H9 (cell line): ENCODE measurements around the gene PCDHGA3. TPM values are rescaled to one million over a fixed set of nuclear protein-coding genes. Genes with fewer than 3 reads are reported as not detected.

Source experiments
- DNase-seq: peaks from one replicate; pipeline ENCODE4 v3.0.0-alpha.2; 2017
- H2AFZ ChIP-seq: one replicate; pipeline ENCODE4 v1.6.1; 2013; ENCODE audit warnings: mild to moderate bottlenecking, low read length, control low read depth, moderate library complexity
- H2AK5ac ChIP-seq: 2 replicates; pipeline ENCODE4 v1.6.1; 2013; ENCODE audit warnings: low read length, control low read depth, mixed read lengths; ENCODE audit not compliant: insufficient read length
- H2BK120ac ChIP-seq: one replicate; pipeline ENCODE4 v1.6.1; 2013; ENCODE audit warnings: low read depth, mild to moderate bottlenecking, low read length, control low read depth, inconsistent platforms; ENCODE audit not compliant: poor library complexity, severe bottlenecking
- H2BK12ac ChIP-seq: 2 replicates; pipeline ENCODE4 v1.6.1; 2013; ENCODE audit warnings: low read length, control low read depth, mixed read lengths, low read depth; ENCODE audit not compliant: insufficient read length
- H2BK15ac ChIP-seq: 2 replicates; pipeline ENCODE4 v1.6.1; 2013; ENCODE audit warnings: low read depth, low read length, control low read depth
- H2BK20ac ChIP-seq: one replicate; pipeline ENCODE4 v1.6.1; 2013; ENCODE audit warnings: low read depth, mild to moderate bottlenecking, low read length, control low read depth, inconsistent platforms; ENCODE audit not compliant: poor library complexity, severe bottlenecking
- H2BK5ac ChIP-seq: 2 replicates; pipeline ENCODE4 v1.6.1; 2013; ENCODE audit warnings: low read length, control low read depth, mixed read lengths; ENCODE audit not compliant: insufficient read length
- H3K14ac ChIP-seq: 2 replicates; pipeline ENCODE4 v1.6.1; 2013; ENCODE audit warnings: low read length, control low read depth; ENCODE audit not compliant: insufficient read depth
- H3K18ac ChIP-seq: 2 replicates; pipeline ENCODE4 v1.6.1; 2013; ENCODE audit warnings: low read depth, mild to moderate bottlenecking, mixed read lengths, low read length, control low read depth; ENCODE audit not compliant: insufficient read length
- H3K23ac ChIP-seq: 2 replicates; pipeline ENCODE4 v1.6.1; 2013; ENCODE audit warnings: low read length, control low read depth, mixed read lengths, low read depth; ENCODE audit not compliant: insufficient read length
- H3K23me2 ChIP-seq: 2 replicates; pipeline ENCODE4 v1.6.1; 2013; ENCODE audit warnings: low read depth, mild to moderate bottlenecking, mixed read lengths, low read length, control low read depth; ENCODE audit not compliant: insufficient read length, poor library complexity, severe bottlenecking
- H3K27ac ChIP-seq: 2 replicates; pipeline ENCODE4 v1.5.1; 2013; ENCODE audit warnings: low read length, control low read depth, mixed read lengths, low read depth; ENCODE audit not compliant: insufficient read length
- H3K27me3 ChIP-seq: 2 replicates; pipeline ENCODE4 v1.6.1; 2013; ENCODE audit warnings: low read length, control low read depth, inconsistent platforms; ENCODE audit not compliant: insufficient read depth
- H3K4ac ChIP-seq: 2 replicates; pipeline ENCODE4 v1.6.1; 2013; ENCODE audit warnings: low read depth, mild to moderate bottlenecking, control low read depth, inconsistent platforms, low read length, moderate library complexity
- H3K4me1 ChIP-seq: 2 replicates; pipeline ENCODE4 v1.6.1; 2013; ENCODE audit warnings: low read length, control low read depth, inconsistent platforms; ENCODE audit not compliant: insufficient read depth
- H3K4me2 ChIP-seq: 2 replicates; pipeline ENCODE4 v1.6.1; 2013; ENCODE audit warnings: low read length, control low read depth, mixed read lengths; ENCODE audit not compliant: insufficient read length, insufficient read depth
- H3K56ac ChIP-seq: 2 replicates; pipeline ENCODE4 v1.6.1; 2013; ENCODE audit warnings: low read depth, mild to moderate bottlenecking, mixed read lengths, low read length, control low read depth; ENCODE audit not compliant: insufficient read length
- H3K79me1 ChIP-seq: 2 replicates; pipeline ENCODE4 v1.6.1; 2013; ENCODE audit warnings: low read depth, mild to moderate bottlenecking, moderate library complexity, low read length, control low read depth, inconsistent platforms; ENCODE audit not compliant: insufficient read depth, poor library complexity, severe bottlenecking
- H3K79me2 ChIP-seq: 2 replicates; pipeline ENCODE4 v1.6.1; 2013; ENCODE audit warnings: low read length, control low read depth, inconsistent platforms; ENCODE audit not compliant: insufficient read depth
- H3K9ac ChIP-seq: 2 replicates; pipeline ENCODE4 v1.6.1; 2013; ENCODE audit warnings: low read length, control low read depth, mixed read lengths; ENCODE audit not compliant: insufficient read length; ENCODE audit errors: extremely low read depth
- H3K9me3 ChIP-seq: one replicate; pipeline ENCODE4 v1.6.1; 2013; ENCODE audit warnings: low read depth, low read length, inconsistent platforms; ENCODE audit not compliant: control insufficient read depth
- H3T11ph ChIP-seq: one replicate; pipeline ENCODE4 v1.6.1; 2013; ENCODE audit warnings: mild to moderate bottlenecking, low read length, control low read depth, inconsistent platforms
- H4K20me1 ChIP-seq: one replicate; pipeline ENCODE4 v1.6.1; 2013; ENCODE audit not compliant: control insufficient read depth, insufficient read length, insufficient read depth
- H4K5ac ChIP-seq: 2 replicates; pipeline ENCODE4 v1.6.1; 2013; ENCODE audit warnings: low read depth, mild to moderate bottlenecking, mixed read lengths, low read length, control low read depth; ENCODE audit not compliant: insufficient read length
- H4K8ac ChIP-seq: replicated peaks from 2 replicates; pipeline ENCODE4 v1.6.1; 2013; ENCODE audit warnings: low read length, control low read depth, mixed read lengths, low read depth; ENCODE audit not compliant: insufficient read length
- H4K91ac ChIP-seq: 2 replicates; pipeline ENCODE4 v1.6.1; 2013; ENCODE audit warnings: low read depth, mild to moderate bottlenecking, moderate library complexity, mixed read lengths, low read length, control low read depth; ENCODE audit not compliant: insufficient read length
- H3K27ac Mint-ChIP-seq, 3 experiments: 2 replicates in 2 of 3; 3 replicates in 1 of 3; pipeline ENCODE4 v1.8.0; 2020 to 2021; ENCODE audit warnings: mixed read lengths in 3 of 3, mild to moderate bottlenecking in 1 of 3, moderate library complexity in 1 of 3
- H3K27me3 Mint-ChIP-seq: 2 replicates; pipeline ENCODE4 v1.8.0; 2021; ENCODE audit warnings: low read depth, mild to moderate bottlenecking, moderate library complexity, mixed read lengths
- H3K36me3 Mint-ChIP-seq, 3 experiments: 2 replicates in 2 of 3; 3 replicates in 1 of 3; pipeline ENCODE4 v1.8.0; 2020 to 2021; ENCODE audit warnings: low read depth in 3 of 3, mixed read lengths in 3 of 3; ENCODE audit not compliant: insufficient read depth in 1 of 3
- H3K4me1 Mint-ChIP-seq, 2 experiments: 2 replicates each; pipeline ENCODE4 v1.8.0; 2020; ENCODE audit warnings: mixed read lengths in 2 of 2
- H3K4me3 Mint-ChIP-seq, 2 experiments: 2 replicates in 1 of 2; 3 replicates in 1 of 2; pipeline ENCODE4 v1.8.0; 2020 to 2021; ENCODE audit warnings: mild to moderate bottlenecking in 2 of 2, mixed read lengths in 2 of 2, moderate library complexity in 1 of 2
- H3K9me3 Mint-ChIP-seq, 2 experiments: 2 replicates in 1 of 2; 3 replicates in 1 of 2; pipeline ENCODE4 v1.8.0; 2020; ENCODE audit warnings: mild to moderate bottlenecking in 2 of 2, mixed read lengths in 2 of 2, moderate library complexity in 1 of 2
- CTCF ChIP-seq: fragments of 200-600 bp; sonication (generic); conservative IDR thresholded peaks from 3 replicates; pipeline ENCODE4 v1.8.0; 2021; ENCODE audit warnings: antibody characterized with exemption, mild to moderate bottlenecking
- WGBS: extraction: QIAGEN DNeasy Blood & Tissue Kit; methylation state at CpG from one replicate; pipeline ENCODE4 v1.1.7; 2013; ENCODE audit warnings: missing lambda C conversion rate, low lambda C conversion rate, mixed read lengths; ENCODE audit not compliant: insufficient read length; ENCODE audit errors: extremely low coverage; 5-methylcytosine and 5-hydroxymethylcytosine counted together
- total RNA-seq: library from RNA; stranded (reverse); gene quantifications from 2 replicates; pipeline ENCODE4 v1.2.1, GENCODE V29; 2021

PCDHGA3 gene
- total RNA-seq, 1 experiment from 2014 or later, result 0.94 TPM

- no peak within 1 kb of the TSS for H2BK20ac ChIP-seq
- no peaks in the 10 kb centered on the region for H3K23me2 ChIP-seq
- no peak within 1 kb of the TSS for H2BK15ac ChIP-seq
- no peak within 1 kb of the TSS for H4K91ac ChIP-seq
- no peaks in the 10 kb centered on the region for H4K20me1 ChIP-seq
- no peak for DNase-seq
- H2BK5ac ChIP-seq, result no peak within 1 kb of the TSS
- H3K79me2 ChIP-seq, result no peaks in the 10 kb centered on the region
- no peak within 1 kb of the TSS for H3K18ac ChIP-seq
- no peak within 1 kb of the TSS for H2BK120ac ChIP-seq
- no peak within 1 kb of the TSS for H4K5ac ChIP-seq
- no peak within 1 kb of the TSS for H3K27ac ChIP-seq
- Mint-ChIP-seq H3K4me1 (no peaks in the 10 kb centered on the region), H3K9me3 (peaks cover 66% of the 10 kb centered on the region in 2 experiments), H3K27me3 (peaks cover 5% of the 10 kb centered on the region; the same call in 1 of the 2 replicates), H3K36me3 (peaks cover 12 to 34% (median 22%) of the 10 kb centered on the region in 3 experiments; a peak in 6 of 7 replicates), H3K27ac (no peak within 1 kb of the TSS), H3K4me3 (no peak within 1 kb of the TSS)
- H3K23ac ChIP-seq, result no peak within 1 kb of the TSS
- WGBS, result no CpG with 5 or more reads among the region's 37 CpGs
- H2AK5ac ChIP-seq, result no peak within 1 kb of the TSS
- H3K27me3 ChIP-seq, result no peaks in the 10 kb centered on the region
- no peak within 1 kb of the TSS for H2AFZ ChIP-seq
- no peak within 1 kb of the TSS for H3K14ac ChIP-seq
- no peaks in the 10 kb centered on the region for H3K4me1 ChIP-seq
- no peak within 1 kb of the TSS for H2BK12ac ChIP-seq
- no peaks in the 10 kb centered on the region for H3K79me1 ChIP-seq
- H3T11ph ChIP-seq, result no peak within 1 kb of the TSS
- no peak within 1 kb of the TSS for H3K9ac ChIP-seq
- peaks cover 21% of the 10 kb centered on the region for H3K9me3 ChIP-seq
- no peak within 1 kb of the TSS for H3K56ac ChIP-seq
- no peak within 1 kb of the TSS for H4K8ac ChIP-seq
- H3K4me2 ChIP-seq, result no peak within 1 kb of the TSS
- no peak for TF ChIP-seq CTCF
- H3K4ac ChIP-seq, result no peak within 1 kb of the TSS
These were observed 39.1 kb downstream of the PCDHGA3 start, which contains the start of gene PCDHGA7 for GRCh38 chr5:141382469-141383294. PCDHGA7 (plus strand) TSS chr5:141382742; CDS start chr5:141382900, 158 bp downstream.
